Measurements from ENCODE around the gene RNF44. TPM values are rescaled to one million over a fixed set of nuclear protein-coding genes. Genes with fewer than 3 reads are reported as not detected.

RNF44 gene
- total and polyA plus RNA-seq, 2 of the 4 experiments (the other 2 are of a cell fraction), result 0.54 to 12.4 TPM

- Histone ChIP-seq H3K4me1 (ENCODE audit: control insufficient read depth, insufficient read depth, low read length) (peaks cover 24% of the 10 kb centered on the region), H3K14ac (replicated peaks; ENCODE audit: low read depth, low read length) (no peak overlapping the region), H4K91ac (ENCODE audit: insufficient read depth, low read depth, low read length) (no peak overlapping the region), H3K56ac (ENCODE audit: extremely low read depth, insufficient read depth, low read length) (no peak overlapping the region), H4K20me1 (ENCODE audit: insufficient read depth, low read length) (peaks cover 28% of the 10 kb centered on the region), H2BK15ac (ENCODE audit: low read depth, low read length) (no peak overlapping the region), H3K9me1 (ENCODE audit: insufficient read depth, low read length) (peaks cover 15% of the 10 kb centered on the region; the same call in 1 of the 2 replicates), H2BK5ac (ENCODE audit: low read depth, low read length, poor library complexity, severe bottlenecking) (no peak overlapping the region), H3K27me3 (ENCODE audit: control insufficient read depth, insufficient read depth, low read length) (no peaks in the 10 kb centered on the region), H3K9ac (ENCODE audit: low read depth, low read length) (no peak overlapping the region), H3K23ac (ENCODE audit: low read depth, low read length) (no peak overlapping the region), H3K4me3 (ENCODE audit: insufficient read depth, low read depth, low read length) (no peak overlapping the region), H3K18ac (ENCODE audit: low read depth, low read length) (no peak overlapping the region), H2BK20ac (ENCODE audit: low read depth, low read length) (no peak overlapping the region), H4K8ac (ENCODE audit: low read depth in 2 of 2, low read length in 2 of 2) (no peak overlapping the region), H3K9me3 (ENCODE audit: control insufficient read depth, insufficient read depth, low read length) (no peaks in the 10 kb centered on the region), H3K36me3 (ENCODE audit: control insufficient read depth, insufficient read depth, low read length) (peaks cover 45% of the 10 kb centered on the region), H3K27ac (ENCODE audit: insufficient read depth, low read length) (peak overlapping the region; percentile 31; the same call in 1 of the 2 replicates), H3K4me2 (ENCODE audit: low read depth, low read length) (no peak overlapping the region), H2AFZ (replicated peaks; ENCODE audit: low read length, poor library complexity) (peak overlapping the region; percentile 77), H2AK9ac (replicated peaks; ENCODE audit: low read depth, low read length, poor library complexity) (peak overlapping the region; percentile 75), H3K79me1 (ENCODE audit: low read depth in 1 of 2, low read length in 2 of 2) (peaks cover 23 to 48% of the 10 kb centered on the region in 2 experiments), H4K5ac (ENCODE audit: low read depth, low read length) (no peak overlapping the region), H3K4ac (ENCODE audit: low read depth, low read length) (no peak overlapping the region), H2AK5ac (ENCODE audit: low read depth, low read length) (no peak overlapping the region), H2BK120ac (ENCODE audit: low read depth, low read length) (no peak overlapping the region)
- ChIA-PET CTCF (interaction anchor here (1.2 kb wide), 1 partner anchor 84 kb away, joined by 4 read pairs; no protein-coding TSS in a partner anchor), POLR2A (ENCODE audit: unreplicated experiment) (no interaction called here)
- TF ChIP-seq MAZ (IDR thresholded peaks at IDR 0.05; ENCODE audit: borderline replicate concordance, low read depth, low read length) (peak; percentile 89; the same call in 1 of the 2 replicates), FOS (IDR thresholded peaks at IDR 0.05; ENCODE audit: low read depth, low read length) (no peak), CHD1 (IDR thresholded peaks at IDR 0.05; ENCODE audit: low read depth, low read length) (no peak)
- peak; percentile 74 for DNase-seq
- intact Hi-C loops (cut with micrococcal nuclease), result no loop called here
- no TSS peak for BruUV-seq (replicated peaks)
- dilution Hi-C loops (cut with HindIII; ENCODE audit: low sequenced_read_pairs, unreplicated experiment), result no loop called here
- peak; percentile 78 for ATAC-seq (ENCODE audit: low read depth)
- in situ Hi-C loops (cut with MboI; ENCODE audit: low sequenced_read_pairs), result no loop called here
- WGBS, 2 experiments (ENCODE audit: extremely low coverage in 2 of 2, insufficient read length in 1 of 2), result 72% methylated on average over 9 of the region's 24 CpGs; no CpG with 5 or more reads in 1 of the 2 experiments
These were observed 6.0 kb downstream of the RNF44 start for GRCh38 chr5:176530983-176531901.

All from IMR-90 (cell line).